GM19438 (cell line): ENCODE measurements around the gene GRSF1.
"Not testable (repeated sequence)": the region's sequence is repeated elsewhere in the genome, so short reads cannot be mapped to it uniquely, and the experiment has no call there.

Source experiments
- ATAC-seq: cut with Tn5 transposase; IDR thresholded peaks from one replicate; pipeline ENCODE4 v1.9.1; 2021; ENCODE audit warnings: low read depth; ENCODE audit not compliant: unreplicated experiment

Gene GRSF1

GRCh38 chr4:70836081-70836480 lies 3.6 kb downstream of the GRSF1 start:
- ATAC-seq: no peak

GRCh38 chr4:70833675-70834074 lies 6.0 kb downstream of the GRSF1 start:
- no peak for ATAC-seq

- ATAC-seq: no peak
Observed at GRCh38 chr4:70831293-70831692, 8.4 kb downstream of the GRSF1 start.

GRCh38 chr4:70830054-70830453 lies 9.6 kb downstream of the GRSF1 start:
- no peak for ATAC-seq

GRCh38 chr4:70829492-70829891 lies 10.2 kb downstream of the GRSF1 start:
- no peak for ATAC-seq

- no peak for ATAC-seq
Observed at GRCh38 chr4:70829015-70829414, 10.7 kb downstream of the GRSF1 start.

- ATAC-seq: no peak
Observed at GRCh38 chr4:70818921-70819320, 20.8 kb downstream of the GRSF1 start.

GRCh38 chr4:70818173-70818855 lies 21.4 kb downstream of the GRSF1 start:
- peak; percentile 54 for ATAC-seq

- ATAC-seq: no peak
Observed at GRCh38 chr4:70816894-70817293, 22.8 kb downstream of the GRSF1 start.

GRCh38 chr4:70815370-70815769 lies 24.3 kb downstream of the GRSF1 start:
- no peak for ATAC-seq

GRCh38 chr4:70808151-70808550 lies 31.5 kb downstream of the GRSF1 start:
- ATAC-seq: no peak

GRCh38 chr4:70802928-70803580 lies 36.6 kb downstream of the GRSF1 start:
- no peak for ATAC-seq

GRCh38 chr4:70801265-70801809 lies 38.4 kb downstream of the GRSF1 start:
- ATAC-seq: no peak

- ATAC-seq: no peak
Observed at GRCh38 chr4:70793626-70794025, 46.1 kb downstream of the GRSF1 start.

GRCh38 chr4:70788733-70789132 lies 51.0 kb downstream of the GRSF1 start:
- ATAC-seq: no peak

GRCh38 chr4:70787496-70787895 lies 52.2 kb downstream of the GRSF1 start:
- no peak for ATAC-seq

- no peak for ATAC-seq
Observed at GRCh38 chr4:70783096-70783495, 56.6 kb downstream of the GRSF1 start.

GRCh38 chr4:70778888-70779422 lies 60.7 kb downstream of the GRSF1 start:
- no peak for ATAC-seq

GRCh38 chr4:70772929-70773555 lies 66.6 kb downstream of the GRSF1 start:
- no peak for ATAC-seq

GRCh38 chr4:70769396-70769795 lies 70.3 kb downstream of the GRSF1 start:
- not testable (repeated sequence) for ATAC-seq

GRCh38 chr4:70768301-70768948 lies 71.3 kb downstream of the GRSF1 start:
- no peak for ATAC-seq
